ENCODE measurements around the gene S1PR5.

Gene S1PR5

DNA sequence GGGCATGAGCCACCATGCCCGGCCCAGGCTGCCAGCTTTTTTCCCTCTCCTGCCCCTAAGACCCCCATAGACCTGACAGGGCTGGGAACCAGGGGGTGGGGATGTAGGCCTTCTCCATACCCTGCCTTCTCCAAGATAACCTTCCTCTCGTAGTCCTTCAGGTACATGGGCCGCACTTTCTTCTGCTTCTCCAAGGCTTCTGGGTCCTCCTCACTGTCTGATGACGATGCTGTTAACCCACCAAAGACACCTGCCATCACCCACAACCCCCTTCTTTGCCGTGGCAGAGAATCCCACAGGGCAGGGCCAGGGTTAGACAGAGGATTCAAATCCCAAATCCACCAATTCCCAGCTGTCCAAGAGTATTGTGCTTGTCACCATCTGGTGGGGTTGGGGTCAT is 45.4 kb upstream of the S1PR5 start:
- CTCF ChIA-PET = interaction anchor here (1.5 to 3.8 kb wide), 3 partner anchors 10 to 14 kb away, joined by 4 to 14 read pairs (median 5); no protein-coding TSS in a partner anchor
- POLR2A ChIA-PET = no interaction called here
- no peak overlapping the region for H3K4me3 ChIP-seq (ENCODE audit: low read depth, low read length)
- no peak for DNase-seq (ENCODE audit: low read depth, low spot score)
- TF ChIP-seq, protein P1, sequence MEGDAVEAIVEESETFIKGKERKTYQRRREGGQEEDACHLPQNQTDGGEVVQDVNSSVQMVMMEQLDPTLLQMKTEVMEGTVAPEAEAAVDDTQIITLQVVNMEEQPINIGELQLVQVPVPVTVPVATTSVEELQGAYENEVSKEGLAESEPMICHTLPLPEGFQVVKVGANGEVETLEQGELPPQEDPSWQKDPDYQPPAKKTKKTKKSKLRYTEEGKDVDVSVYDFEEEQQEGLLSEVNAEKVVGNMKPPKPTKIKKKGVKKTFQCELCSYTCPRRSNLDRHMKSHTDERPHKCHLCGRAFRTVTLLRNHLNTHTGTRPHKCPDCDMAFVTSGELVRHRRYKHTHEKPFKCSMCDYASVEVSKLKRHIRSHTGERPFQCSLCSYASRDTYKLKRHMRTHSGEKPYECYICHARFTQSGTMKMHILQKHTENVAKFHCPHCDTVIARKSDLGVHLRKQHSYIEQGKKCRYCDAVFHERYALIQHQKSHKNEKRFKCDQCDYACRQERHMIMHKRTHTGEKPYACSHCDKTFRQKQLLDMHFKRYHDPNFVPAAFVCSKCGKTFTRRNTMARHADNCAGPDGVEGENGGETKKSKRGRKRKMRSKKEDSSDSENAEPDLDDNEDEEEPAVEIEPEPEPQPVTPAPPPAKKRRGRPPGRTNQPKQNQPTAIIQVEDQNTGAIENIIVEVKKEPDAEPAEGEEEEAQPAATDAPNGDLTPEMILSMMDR (IDR thresholded peaks at IDR 0.05; ENCODE audit: insufficient read depth, low read length, missing control alignments) = no peak

DNA sequence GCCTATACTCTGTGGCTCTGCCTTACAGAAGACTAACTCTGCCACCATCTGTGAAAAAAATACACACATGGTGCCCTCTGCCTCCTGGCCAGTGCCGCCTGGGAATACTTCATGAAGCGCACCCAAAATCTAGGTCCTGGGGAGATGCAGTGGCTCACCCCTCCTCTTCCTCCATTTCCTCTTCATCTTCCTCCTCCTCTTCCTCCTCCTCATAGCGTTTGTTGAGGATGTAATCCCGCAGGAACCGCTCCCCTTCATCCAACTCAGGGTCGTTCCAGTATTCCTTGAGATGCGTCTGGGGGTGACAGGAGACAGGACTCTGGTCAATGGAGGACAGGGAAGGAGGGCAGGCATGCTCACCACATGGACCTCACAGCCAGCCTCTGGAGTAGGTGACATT is 42.9 kb upstream of the S1PR5 start:
- DNase-seq (ENCODE audit: low read depth, low spot score) = no peak
- TF ChIP-seq, protein P1 (IDR thresholded peaks at IDR 0.05; ENCODE audit: insufficient read depth, low read length, missing control alignments) = no peak
- ChIA-PET POLR2A (no interaction called here), CTCF (interaction anchor here (1.3 to 3.8 kb wide), 3 partner anchors 9 to 144 kb away, joined by 3 to 14 read pairs (median 4); no protein-coding TSS in a partner anchor)
- no peak overlapping the region for H3K4me3 ChIP-seq (ENCODE audit: low read depth, low read length)

- CTCF ChIA-PET = interaction anchor here (0.6 kb wide), 1 partner anchor 160 kb away, joined by 3 read pairs; no protein-coding TSS in a partner anchor
- TF ChIP-seq, protein P1 (IDR thresholded peaks at IDR 0.05; ENCODE audit: insufficient read depth, low read length, missing control alignments) = no peak
- DNase-seq (ENCODE audit: low read depth, low spot score) = no peak
- POLR2A ChIA-PET = interaction anchor here (0.7 kb wide), 1 partner anchor 32 kb away, joined by 3 read pairs; no protein-coding TSS in a partner anchor
- no peak overlapping the region for H3K4me3 ChIP-seq (ENCODE audit: low read depth, low read length)
Observed at GRCh38 chr19:10557603-10558197, 40.5 kb upstream of the S1PR5 start.

DNA sequence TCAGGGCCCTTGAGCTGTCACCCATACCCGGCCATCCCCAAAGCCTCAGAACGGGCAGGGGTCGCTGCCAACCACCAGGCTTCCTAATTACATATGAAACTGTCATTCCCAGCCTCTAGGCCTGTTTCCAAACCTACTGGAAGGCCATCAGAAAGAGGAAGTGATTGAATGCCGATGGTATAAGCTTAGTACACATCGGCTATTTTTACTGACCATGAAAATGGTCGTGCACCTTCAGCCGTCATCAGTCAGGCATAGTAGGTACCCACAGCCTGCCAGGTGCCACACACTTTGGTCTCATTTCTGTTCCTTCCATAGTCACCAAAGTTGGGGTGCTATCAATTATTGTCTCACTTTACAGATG is 38.3 kb upstream of the S1PR5 start:
- ChIA-PET POLR2A (no interaction called here), CTCF (interaction anchor here (0.9 to 1.5 kb wide), 6 partner anchors 10 to 89 kb away, joined by 3 to 6 read pairs (median 3); partner anchors contain the start of gene KRI1)
- no peak for DNase-seq (ENCODE audit: low read depth, low spot score)
- TF ChIP-seq, protein P1 (IDR thresholded peaks at IDR 0.05; ENCODE audit: insufficient read depth, low read length, missing control alignments) = no peak
- H3K4me3 ChIP-seq (ENCODE audit: low read depth, low read length) = no peak overlapping the region

GRCh38 chr19:10554760-10555609 is 37.7 kb upstream of the S1PR5 start:
- ChIA-PET CTCF (interaction anchor here (1.1 to 1.7 kb wide), 6 partner anchors 14 to 89 kb away, joined by 3 to 6 read pairs (median 4); no protein-coding TSS in a partner anchor), POLR2A (no interaction called here)
- no peak for DNase-seq (ENCODE audit: low read depth, low spot score)

More at GRCh38 chr19:10554760-10555609, 37.7 kb upstream of the S1PR5 start:
- TF ChIP-seq, protein P1 (IDR thresholded peaks at IDR 0.05; ENCODE audit: insufficient read depth, low read length, missing control alignments) = no peak
- H3K4me3 ChIP-seq (ENCODE audit: low read depth, low read length) = no peak overlapping the region

Measured in AG04449 (cell line).